Measurements from ENCODE around the gene CASP5.
"Not testable (repeated sequence)": the region's sequence is repeated elsewhere in the genome, so short reads cannot be mapped to it uniquely, and the experiment has no call there.

CASP5 gene

DNA sequence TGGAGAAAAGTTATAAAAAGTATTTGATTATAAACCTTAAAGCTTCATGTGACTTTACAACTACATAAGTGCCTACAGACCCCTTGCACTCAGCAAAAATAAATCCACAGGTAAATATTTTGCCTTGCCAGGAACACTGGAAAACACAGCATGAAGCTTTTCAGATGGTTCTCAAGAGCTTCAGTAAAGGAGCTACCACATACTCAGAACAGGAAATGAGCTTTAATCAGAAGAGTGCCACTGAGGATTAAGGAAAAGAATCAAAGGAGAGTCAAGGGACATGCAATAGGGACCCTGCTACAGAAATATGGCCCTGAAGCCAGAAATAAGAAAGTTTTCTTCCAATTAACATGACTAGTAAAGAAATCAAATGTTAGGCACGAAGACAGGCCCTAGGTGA, 10.8 kb upstream of the CASP5 start:
- no peak for DNase-seq (ENCODE audit: low spot score)
- no peak for FAIRE-seq

DNA sequence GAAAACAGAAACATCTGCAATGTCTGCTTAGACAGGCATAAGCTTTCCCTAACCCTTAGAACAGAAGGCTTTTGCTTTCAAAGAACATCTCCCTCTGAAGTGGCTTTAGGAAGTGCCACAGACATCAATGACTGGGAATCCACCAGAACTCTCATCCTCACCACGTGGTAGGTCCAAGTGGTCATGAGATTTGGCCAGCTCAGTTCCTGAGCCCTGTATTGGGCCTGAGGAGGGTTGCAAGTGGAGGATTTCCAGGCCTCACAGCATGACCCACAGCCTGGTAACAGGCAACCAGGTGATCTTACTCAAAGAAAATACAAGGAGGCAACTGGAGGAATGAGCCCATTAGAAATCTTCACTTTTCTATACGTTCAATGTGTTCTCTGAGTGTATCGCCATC, 10.4 kb upstream of the CASP5 start:
- FAIRE-seq (no peak), DNase-seq (ENCODE audit: low spot score) (no peak)

DNA sequence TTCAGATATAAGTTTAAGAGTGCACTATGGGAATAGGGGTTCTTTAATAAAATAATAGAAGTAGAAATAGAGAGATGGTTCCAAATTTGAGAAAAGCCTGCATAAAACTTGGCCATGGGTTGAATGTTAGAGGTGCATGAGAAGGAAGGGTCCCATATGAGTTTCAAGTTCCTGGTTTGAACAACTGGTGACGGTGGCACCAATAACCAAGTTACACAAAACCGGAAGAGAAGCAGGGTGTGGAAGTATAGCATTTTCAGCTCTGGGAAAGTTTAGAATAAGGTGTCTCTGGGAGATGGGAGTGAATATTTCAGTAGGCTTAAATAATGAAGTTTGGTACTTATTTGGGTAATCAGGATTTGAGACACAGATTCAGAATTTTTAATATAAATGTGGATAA, 9.5 kb upstream of the CASP5 start:
- FAIRE-seq (no peak), DNase-seq (ENCODE audit: low spot score) (no peak)

DNA sequence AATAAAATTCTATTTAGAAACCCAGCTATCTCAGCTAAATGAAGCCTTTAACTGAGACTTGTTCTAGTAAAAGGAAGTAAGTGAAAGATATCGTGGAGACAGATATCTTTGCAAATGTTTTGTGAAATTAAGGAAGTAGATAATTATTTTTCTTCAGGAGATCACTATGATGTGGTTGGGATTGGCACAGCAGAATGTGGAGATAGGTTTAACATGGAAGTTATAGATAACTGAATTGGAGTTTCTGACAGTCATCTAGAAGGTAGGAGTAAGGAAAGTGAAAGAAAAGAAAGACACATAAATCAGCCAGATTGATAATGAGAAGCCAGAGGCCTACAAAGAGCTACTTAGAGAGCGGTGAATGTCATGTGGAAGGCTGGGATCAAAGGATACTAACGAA, 4.7 kb upstream of the CASP5 start:
- FAIRE-seq (no peak), DNase-seq (ENCODE audit: low spot score) (no peak)

DNA sequence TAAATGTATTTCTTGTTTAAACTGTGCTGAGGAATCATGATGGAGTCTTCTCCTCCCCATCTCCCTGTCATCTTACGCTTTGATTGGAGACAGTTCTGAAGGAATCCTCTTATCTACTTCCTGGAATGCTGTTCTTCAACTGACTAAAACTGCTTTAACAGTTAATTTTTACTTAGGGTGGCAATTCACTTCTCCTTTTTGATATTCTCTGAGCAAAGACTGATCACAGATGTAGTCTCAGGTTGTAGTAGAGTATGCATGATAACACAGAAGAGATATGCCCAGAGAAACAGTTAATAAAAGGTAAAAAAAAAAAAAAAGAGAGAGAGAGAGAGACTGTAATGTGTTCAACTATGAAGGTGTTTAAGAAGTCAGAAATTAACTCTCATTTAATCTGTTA, 1.4 kb upstream of the CASP5 start:
- no peak for DNase-seq (ENCODE audit: low spot score)

DNA sequence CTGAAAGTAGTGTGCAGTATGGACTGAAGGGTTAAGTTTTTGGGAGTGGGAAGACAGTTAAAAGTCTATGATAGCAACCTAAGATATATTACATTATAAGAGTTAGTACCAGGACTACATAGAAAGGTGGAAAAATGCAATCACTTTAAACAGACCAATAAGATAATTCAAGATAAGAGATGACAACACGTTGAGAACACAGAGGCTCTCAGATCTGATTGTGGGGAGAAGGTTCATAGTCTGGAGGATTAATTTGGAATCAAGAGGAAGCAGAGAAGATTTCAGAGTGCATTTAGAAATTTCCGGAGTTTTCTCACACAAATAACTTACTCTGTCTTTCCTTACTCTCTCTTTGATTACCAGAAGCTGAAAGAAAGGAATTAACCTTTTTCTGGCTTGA, 441 bp downstream of the CASP5 start:
- FAIRE-seq (no peak), DNase-seq (ENCODE audit: low spot score) (no peak)

More for the DNA sequence above, 1.4 kb upstream of the CASP5 start:
- no peak for FAIRE-seq

DNA sequence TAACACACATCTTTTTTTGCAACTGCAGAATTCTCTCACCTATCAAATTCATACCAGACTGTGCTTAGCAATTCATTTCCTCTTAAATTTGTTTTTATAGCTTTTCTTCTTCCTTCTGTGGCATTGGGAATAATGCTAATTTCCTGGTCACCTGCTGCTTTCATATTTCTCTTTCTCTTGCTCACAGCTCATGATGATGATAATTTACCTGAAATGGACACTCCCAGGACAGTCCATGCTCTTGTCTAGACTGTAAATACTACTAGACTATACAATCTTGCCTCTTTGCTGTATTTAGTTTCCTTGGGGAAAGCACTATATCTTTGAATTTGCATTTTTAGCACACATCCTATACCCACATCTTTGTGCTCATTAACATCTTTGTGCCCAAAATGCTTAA, 15.5 kb downstream of the CASP5 start:
- FAIRE-seq: no peak
- no peak for DNase-seq (ENCODE audit: low spot score)

DNA sequence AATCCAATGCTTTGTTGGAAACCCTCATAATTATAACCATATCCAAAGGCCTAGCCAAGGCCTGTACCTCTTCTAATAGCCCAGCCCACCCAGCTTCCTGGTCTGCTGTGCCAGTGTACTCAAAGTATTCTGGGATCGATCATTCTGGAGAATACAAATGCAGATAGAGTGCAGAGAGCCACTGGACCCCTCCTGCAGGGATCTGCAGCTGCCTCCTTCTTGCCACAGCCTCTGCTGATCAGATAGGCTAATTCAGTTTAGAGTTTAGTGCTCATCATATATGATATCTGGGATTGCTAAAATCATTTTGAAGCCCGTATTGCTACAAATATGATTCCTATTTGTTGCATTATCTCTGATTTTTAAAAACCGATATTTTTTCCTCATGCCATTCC, 17.5 kb downstream of the CASP5 start:
- no peak for FAIRE-seq

DNA sequence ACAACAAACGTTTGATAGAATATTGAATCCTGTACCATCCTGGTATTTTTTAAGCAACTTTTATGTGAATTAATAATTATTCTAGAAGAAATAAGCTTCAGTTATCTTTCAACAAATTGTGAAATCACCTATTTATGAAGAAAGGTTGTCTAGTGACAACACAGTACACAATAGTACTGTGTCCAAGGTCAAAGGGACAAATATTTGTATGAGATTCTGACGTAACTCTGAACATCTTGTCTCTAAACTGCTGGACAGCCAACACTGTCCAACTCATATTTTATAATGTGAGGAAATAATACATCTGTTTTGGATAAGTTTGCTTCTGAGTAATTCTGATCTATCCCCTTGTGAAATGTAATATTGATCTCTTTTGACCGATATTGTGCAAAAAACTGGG, 18.9 kb downstream of the CASP5 start:
- no peak for DNase-seq (ENCODE audit: low spot score)
- FAIRE-seq: no peak

More for the DNA sequence above, 17.5 kb downstream of the CASP5 start:
- DNase-seq (ENCODE audit: low spot score): no peak

DNA sequence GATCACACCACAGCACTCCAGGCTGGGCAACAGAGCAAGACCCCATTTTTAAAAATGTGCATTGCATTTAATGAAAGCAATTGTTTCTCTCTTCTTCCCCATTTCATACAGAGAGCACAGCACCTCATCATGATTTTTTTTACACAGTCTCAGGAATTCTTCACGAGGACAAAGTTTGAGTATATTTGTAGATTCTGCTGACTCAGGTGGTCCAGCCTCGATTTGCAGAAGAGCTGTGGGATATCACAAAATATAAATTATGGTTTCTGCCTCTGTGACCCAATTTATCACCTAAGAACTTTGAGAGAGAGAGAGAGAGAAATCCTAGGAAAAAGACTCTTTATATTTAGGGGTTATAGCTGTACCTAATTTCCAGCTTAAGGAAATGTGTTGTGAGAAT, 19.8 kb downstream of the CASP5 start:
- no peak for DNase-seq (ENCODE audit: low spot score)
- FAIRE-seq: no peak

DNA sequence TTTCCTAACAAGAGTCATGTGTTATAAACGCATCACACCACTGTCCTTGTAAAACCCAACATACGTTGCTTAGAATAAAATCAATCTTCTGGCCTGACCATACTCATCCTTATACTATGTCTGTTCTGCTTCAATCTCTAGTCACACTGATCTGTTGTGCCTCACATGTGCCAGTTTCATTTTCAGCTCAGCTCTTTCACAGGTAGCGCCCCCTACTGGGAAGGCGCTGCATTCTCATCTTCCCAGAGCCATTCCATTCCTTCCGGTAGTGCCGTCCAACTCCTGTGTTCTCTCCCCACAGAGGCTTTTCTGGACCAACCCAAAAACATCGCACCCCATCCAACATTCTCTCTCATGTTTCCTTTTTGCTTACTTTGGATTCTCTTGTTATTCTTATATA, 22.2 kb downstream of the CASP5 start:
- DNase-seq (ENCODE audit: low spot score): peak; percentile 10
- FAIRE-seq: no peak

DNA sequence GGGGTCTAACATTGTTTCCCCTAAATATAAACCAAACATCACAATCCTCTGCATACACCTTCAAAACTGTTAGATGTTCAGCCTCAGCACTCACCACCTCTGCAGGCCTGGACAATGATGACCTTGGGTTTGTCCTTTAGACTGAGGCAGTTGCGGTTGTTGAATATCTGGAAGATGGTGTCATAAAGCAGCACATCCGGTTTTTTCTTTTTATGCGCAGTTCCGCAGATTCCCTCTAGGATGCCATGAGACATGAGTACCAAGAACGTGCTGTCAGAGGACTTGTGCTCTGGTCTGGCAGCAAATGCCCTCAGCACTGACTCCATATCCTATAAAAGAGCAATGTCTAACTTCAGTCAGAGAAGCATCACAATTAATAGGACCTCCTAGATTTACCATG, 22.8 kb downstream of the CASP5 start:
- FAIRE-seq (peak; percentile 87), DNase-seq (ENCODE audit: low spot score) (peak; percentile 58)

DNA sequence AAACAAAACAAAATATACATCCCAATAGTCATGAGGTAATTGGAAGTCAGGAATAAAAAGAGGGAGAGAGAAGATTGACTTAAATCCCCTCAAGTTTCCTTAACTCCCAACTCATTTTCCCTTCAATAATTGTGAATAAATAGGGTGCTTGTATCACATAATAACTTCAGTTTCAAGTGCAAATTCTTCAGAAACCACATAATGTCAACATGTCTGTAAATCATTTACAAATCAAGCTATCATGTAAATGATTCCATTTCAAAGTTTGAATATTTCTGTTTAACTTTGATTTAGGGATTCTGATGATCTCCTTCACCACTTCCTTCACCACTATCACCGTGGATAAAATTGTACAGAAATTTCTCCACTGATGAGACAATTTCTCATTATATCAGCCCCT, 23.2 kb downstream of the CASP5 start:
- DNase-seq (ENCODE audit: low spot score) (no peak), FAIRE-seq (no peak)

DNA sequence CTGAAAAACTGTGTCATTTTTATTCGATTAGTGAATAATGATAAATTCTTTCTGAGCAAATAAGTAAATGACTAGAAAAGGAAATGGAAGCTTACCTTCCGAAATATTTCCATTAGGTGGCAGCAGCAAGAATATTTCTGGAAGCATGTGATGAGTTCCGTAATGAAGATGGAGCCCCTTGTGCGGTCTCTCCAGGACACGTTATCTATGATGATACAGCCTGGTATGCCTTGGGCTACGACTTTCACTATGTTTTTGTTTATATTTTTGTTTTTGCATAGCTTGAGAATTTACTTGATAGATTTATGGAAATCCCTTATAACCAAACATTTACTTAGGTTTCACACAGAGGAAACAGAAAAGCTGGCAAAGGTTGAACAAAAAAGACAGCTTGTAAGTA, 25.7 kb downstream of the CASP5 start:
- DNase-seq (ENCODE audit: low spot score) (no peak), FAIRE-seq (no peak)

DNA sequence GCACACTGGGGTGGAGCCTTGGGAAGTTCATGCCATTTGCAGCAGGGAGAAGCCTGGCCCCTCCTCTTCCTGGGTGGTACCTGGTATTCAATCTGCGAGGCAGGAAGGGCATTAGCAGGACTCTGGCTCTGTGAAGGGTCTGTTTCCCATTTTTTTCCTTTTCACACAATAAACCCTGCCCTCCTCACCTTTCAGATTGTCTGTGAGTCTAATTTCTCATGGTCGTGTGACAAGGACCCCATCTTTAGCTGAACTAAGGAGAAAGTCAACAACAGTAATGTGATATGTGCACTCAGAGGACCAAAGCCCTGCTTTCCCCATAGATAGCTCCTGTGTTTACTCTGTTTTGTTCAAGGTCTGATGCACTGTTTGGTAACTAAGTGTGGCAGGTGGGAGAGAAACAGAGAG, 28.0 kb downstream of the CASP5 start:
- FAIRE-seq (no peak), DNase-seq (ENCODE audit: low spot score) (no peak)

DNA sequence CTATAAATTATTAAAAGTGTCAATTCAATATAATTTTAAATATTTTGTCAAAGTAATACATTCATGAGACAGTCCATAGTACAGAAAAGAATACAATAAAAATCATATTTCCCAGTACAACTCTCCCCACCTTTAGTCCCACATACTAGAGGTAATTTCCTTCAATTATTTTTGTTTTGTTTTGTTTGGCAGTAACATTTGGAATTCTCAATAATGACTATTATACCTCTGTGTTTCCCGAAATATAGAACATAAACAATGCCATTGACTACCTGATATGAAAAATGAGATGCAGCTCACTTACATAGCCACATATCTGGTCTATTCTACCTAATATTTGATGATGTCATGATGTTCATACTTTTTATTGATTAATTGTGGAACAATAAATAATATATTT, 30.2 kb downstream of the CASP5 start:
- FAIRE-seq (no peak), DNase-seq (ENCODE audit: low spot score) (no peak)

DNA sequence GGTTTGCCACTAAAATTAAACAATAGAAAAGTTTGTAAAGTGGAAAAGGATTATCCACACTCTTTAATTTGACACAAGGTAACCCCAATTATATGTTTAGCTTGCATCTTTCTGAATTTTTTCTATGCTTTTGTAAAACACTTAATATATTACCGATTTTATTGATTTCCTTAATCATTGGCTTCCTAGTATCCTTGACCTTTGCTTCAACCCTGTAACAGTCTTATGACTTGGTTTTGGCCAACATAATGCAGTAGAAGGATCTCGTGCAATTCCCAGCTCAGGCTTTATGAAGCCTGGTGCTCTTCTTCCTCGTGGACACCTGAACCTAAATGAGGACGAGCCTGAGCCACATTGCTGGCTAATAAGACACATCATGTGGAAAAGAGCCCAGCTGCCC, 31.0 kb downstream of the CASP5 start:
- FAIRE-seq: no peak
- DNase-seq (ENCODE audit: low spot score): no peak

DNA sequence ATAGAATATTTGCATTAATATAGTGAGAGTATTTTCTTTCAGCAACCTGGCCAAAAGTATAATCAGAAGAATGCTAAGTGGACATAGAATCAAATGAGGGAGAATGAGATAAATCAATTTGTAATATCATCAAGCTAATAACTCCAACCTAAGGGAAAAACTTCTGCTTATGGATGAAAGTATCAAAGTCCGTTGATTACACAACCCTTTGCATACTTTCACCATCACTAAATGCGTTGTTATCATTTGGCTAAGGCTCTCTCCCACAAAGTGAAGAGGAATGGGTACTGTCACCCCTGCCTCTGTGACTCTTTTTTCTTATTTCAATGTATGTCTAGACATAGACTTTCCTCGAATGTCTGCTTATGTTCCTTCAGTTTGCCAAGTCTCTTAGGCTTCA, 38.2 kb downstream of the CASP5 start:
- DNase-seq (ENCODE audit: low spot score) (no peak), FAIRE-seq (no peak)

DNA sequence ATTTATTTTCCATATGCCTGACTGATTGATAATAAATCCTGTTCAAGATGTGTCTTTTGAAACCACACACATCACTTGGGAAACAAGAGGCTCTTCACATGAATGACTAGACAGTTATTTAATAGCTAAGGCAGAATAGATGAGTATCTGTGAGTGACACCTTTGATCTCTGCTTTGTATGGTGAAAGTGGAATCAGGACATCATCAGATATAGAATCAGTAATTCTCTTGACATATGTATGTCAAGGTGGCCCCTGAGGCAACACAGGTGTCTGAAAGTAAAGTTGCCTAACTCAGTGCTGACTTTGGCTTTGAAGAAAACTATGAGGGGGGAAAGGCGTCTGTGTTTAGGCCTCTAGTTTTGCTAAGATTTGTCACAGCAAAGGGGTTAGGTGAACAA, 43.1 kb downstream of the CASP5 start:
- DNase-seq (ENCODE audit: low spot score) (no peak), FAIRE-seq (no peak)

DNA sequence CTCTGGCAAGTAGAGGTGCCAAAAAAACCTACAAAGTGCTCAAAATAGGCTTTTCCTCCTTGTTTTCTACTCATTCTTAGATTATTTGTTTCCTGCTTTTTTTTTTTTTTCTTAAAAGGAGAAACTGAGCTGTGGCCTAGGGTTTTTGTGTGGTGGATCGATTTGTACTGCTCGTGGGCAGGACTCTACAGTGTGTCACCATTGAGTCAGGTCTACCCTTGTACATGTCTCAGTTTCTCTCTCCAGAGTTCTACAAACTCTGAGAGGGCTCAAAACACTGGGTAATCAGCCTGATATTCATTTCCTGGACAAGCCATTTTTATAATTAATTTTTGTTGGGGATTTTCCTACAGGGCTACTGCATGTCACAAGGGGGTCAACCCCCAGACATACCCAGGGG, 49.4 kb downstream of the CASP5 start:
- DNase-seq (ENCODE audit: low spot score): no peak

DNA sequence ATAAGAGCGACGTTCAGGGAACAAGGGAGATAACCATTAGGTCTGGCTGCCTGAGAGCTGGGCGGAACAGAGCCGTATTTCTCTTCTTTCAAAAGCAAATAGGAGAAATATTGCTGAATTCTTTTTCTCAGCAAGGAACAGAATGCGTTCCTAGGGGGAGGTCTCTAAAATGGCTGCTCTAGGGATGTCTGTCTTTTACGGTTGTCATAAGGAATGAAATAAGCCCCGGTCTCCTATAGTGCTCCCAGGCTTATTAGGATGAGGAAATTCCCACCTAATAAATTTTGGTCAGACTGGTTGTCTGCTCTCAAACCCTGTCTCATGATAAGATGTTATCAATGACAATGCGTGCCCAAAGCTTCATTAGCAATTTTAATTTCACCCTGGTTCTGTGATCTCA, 50.0 kb downstream of the CASP5 start:
- not testable (repeated sequence) for DNase-seq (ENCODE audit: low spot score); FAIRE-seq

More for the DNA sequence above, 49.4 kb downstream of the CASP5 start:
- FAIRE-seq: no peak

DNA sequence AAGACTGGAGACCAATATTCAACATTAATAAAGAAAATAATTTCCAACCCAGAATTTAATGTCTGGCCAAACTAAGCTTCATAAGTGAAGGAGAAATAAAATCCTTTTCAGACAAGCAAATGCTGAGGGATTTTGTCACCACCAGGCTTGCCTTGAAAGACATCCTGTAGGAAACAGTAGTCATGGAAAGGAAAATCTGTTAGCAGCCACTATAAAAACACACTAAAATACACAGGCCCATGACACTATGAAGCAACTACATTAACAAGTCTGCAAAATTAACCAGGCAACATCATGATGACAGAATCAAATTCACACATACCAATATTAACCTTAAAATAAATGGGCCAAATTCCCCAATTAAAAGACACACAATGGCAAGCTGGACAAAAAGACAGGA, 52.2 kb downstream of the CASP5 start:
- FAIRE-seq (no peak), DNase-seq (ENCODE audit: low spot score) (no peak)

DNA sequence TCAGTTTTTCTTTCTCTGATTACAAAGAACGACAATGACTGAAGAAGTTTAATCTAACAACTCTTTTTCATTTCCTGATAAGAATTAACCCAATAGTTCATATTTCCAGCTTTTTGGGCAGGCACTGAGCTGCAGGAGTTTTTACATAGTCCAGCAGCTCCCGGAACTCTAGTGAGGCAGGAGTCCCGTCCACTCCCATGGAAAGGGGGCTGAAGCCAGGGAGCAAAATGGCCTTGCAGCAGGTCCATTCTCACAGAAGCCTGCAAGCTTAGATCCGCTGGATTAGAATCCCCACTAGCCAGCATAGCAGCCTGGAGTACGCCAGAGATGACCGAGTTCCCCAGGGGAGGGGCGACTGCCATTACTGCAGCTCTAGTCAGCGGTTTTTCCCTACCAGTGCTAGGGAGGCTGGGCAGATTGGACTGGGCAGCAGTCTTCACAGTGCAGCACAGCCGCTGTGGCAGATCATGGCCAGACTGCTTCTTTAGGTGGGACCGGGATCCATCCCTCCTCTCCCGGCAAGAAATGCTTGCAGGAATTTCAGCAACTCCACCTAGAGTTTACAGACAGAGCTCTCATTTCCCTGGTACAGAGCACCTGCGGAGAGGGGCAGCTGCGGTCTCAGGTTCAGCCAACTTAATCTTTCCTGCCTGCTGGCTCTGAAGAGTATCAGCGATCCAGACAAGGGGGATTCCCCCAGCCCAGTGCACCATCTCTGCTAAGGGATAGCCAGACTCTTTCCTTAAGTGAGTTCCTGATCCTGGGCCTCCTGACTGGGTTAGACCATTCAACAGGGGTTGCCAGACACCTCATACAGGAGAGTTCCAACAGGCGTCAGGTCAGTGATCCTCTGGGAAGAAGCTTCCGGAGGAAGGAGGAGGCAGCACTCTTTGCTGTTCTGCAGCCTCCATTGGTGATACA, 53.9 kb downstream of the CASP5 start:
- DNase-seq (ENCODE audit: low spot score): peak; percentile 34
- no peak for FAIRE-seq

Measured in urothelium cell line (cell line).